GM18499 (cell line): ENCODE measurements around the gene ABHD4.
"Not testable (repeated sequence)": the region's sequence is repeated elsewhere in the genome, so short reads cannot be mapped to it uniquely, and the experiment has no call there.

Experiments
- ATAC-seq: cut with Tn5 transposase; IDR thresholded peaks from one replicate; pipeline ENCODE4 v1.9.1; 2021; ENCODE audit warnings: moderate number of reproducible peaks; ENCODE audit not compliant: insufficient read depth, unreplicated experiment

Gene ABHD4

GRCh38 chr14:22588526-22589095 is 9.5 kb upstream of the ABHD4 start:
- no peak for ATAC-seq

- ATAC-seq, result peak; percentile 85
These were observed 8.8 kb upstream of the ABHD4 start, which contains the start of gene DAD1 for GRCh38 chr14:22589096-22589839. TSS of gene DAD1 (minus strand) at chr14:22589224. CDS start at chr14:22589157, 67 bp downstream.

- no peak for ATAC-seq
These were observed 4.9 kb upstream of the ABHD4 start for GRCh38 chr14:22593189-22593588.

- ATAC-seq, result no peak
These were observed 4.5 kb upstream of the ABHD4 start for GRCh38 chr14:22593601-22594000.

- no peak for ATAC-seq
These were observed 3.9 kb upstream of the ABHD4 start for GRCh38 chr14:22594156-22594716.

- no peak for ATAC-seq
These were observed 1.7 kb upstream of the ABHD4 start for GRCh38 chr14:22596354-22596879.

- no peak for ATAC-seq
These were observed 835 bp upstream of the ABHD4 start for GRCh38 chr14:22597265-22597664.

- ATAC-seq, result no peak
These were observed 365 bp upstream of the ABHD4 start for GRCh38 chr14:22597771-22598098.

GRCh38 chr14:22598896-22599244 is 770 bp downstream of the ABHD4 start:
- no peak for ATAC-seq

- ATAC-seq, result no peak
These were observed 1.2 kb downstream of the ABHD4 start for GRCh38 chr14:22599349-22599748.

GRCh38 chr14:22600027-22600426 is 1.9 kb downstream of the ABHD4 start:
- no peak for ATAC-seq

GRCh38 chr14:22601456-22601855 is 3.4 kb downstream of the ABHD4 start:
- no peak for ATAC-seq

- ATAC-seq, result no peak
These were observed 3.9 kb downstream of the ABHD4 start for GRCh38 chr14:22601996-22602395.

- ATAC-seq, result no peak
These were observed 4.8 kb downstream of the ABHD4 start for GRCh38 chr14:22602862-22603261.

- no peak for ATAC-seq
These were observed 8.3 kb downstream of the ABHD4 start for GRCh38 chr14:22606380-22606779.

- ATAC-seq, result no peak
These were observed 9.2 kb downstream of the ABHD4 start for GRCh38 chr14:22607291-22607690.

- ATAC-seq, result no peak
These were observed 12.8 kb downstream of the ABHD4 start for GRCh38 chr14:22610931-22611330.

- ATAC-seq, result no peak
These were observed 15.1 kb downstream of the ABHD4 start for GRCh38 chr14:22613106-22613695.

- no peak for ATAC-seq
These were observed 15.7 kb downstream of the ABHD4 start for GRCh38 chr14:22613736-22614239.

- no peak for ATAC-seq
These were observed 16.2 kb downstream of the ABHD4 start for GRCh38 chr14:22614240-22614799.

GRCh38 chr14:22615765-22616164 is 17.7 kb downstream of the ABHD4 start:
- not testable (repeated sequence) for ATAC-seq
